Activated effector memory CD4-positive, alpha-beta T cell treated with Interleukin-2 at 50 U/mL for 16 hours (primary cell): ENCODE data around the gene MRTO4.
"Not testable (repeated sequence)": the region's sequence is repeated elsewhere in the genome, so short reads cannot be mapped to it uniquely, and the experiment has no call there.

Experiments used
- DNase-seq: peaks from one replicate; pipeline ENCODE4 v3.0.0-alpha.2; 2020

Gene MRTO4

GRCh38 chr1:19251305-19252196 is at the start of gene MRTO4, which contains the start of gene EMC1:
MRTO4 (plus strand) TSS chr1:19251805; CDS start chr1:19251836, 31 bp downstream.
EMC1 (minus strand) TSS chr1:19251524; CDS start chr1:19251509, 15 bp downstream.
- peak; percentile 88 for DNase-seq

GRCh38 chr1:19202396-19202795 is 49.2 kb upstream of the MRTO4 start:
- no peak for DNase-seq

- DNase-seq = no peak
Observed at GRCh38 chr1:19203440-19203839, 48.2 kb upstream of the MRTO4 start.

GRCh38 chr1:19204446-19205266 is 46.9 kb upstream of the MRTO4 start:
- no peak for DNase-seq

GRCh38 chr1:19205403-19205802 is 46.2 kb upstream of the MRTO4 start:
- DNase-seq = no peak

- no peak for DNase-seq
Observed at GRCh38 chr1:19205845-19206244, 45.8 kb upstream of the MRTO4 start.

GRCh38 chr1:19206947-19207346 is 44.7 kb upstream of the MRTO4 start:
- DNase-seq = no peak

- DNase-seq = no peak
Observed at GRCh38 chr1:19208710-19209438, 42.7 kb upstream of the MRTO4 start.

- no peak for DNase-seq
Observed at GRCh38 chr1:19209439-19209989, 42.1 kb upstream of the MRTO4 start.

- DNase-seq = peak; percentile 95
Observed at GRCh38 chr1:19209990-19210771, 41.4 kb upstream of the MRTO4 start, which contains the start of gene UBR4. UBR4 (minus strand) TSS chr1:19210266; CDS start chr1:19210248, 18 bp downstream.

GRCh38 chr1:19210772-19211549 is 40.6 kb upstream of the MRTO4 start:
- DNase-seq = no peak

- DNase-seq = no peak
Observed at GRCh38 chr1:19212167-19212566, 39.4 kb upstream of the MRTO4 start.

GRCh38 chr1:19213580-19213979 is 38.0 kb upstream of the MRTO4 start:
- no peak for DNase-seq

GRCh38 chr1:19216585-19216984 is 35.0 kb upstream of the MRTO4 start:
- not testable (repeated sequence) for DNase-seq

GRCh38 chr1:19219451-19219850 is 32.2 kb upstream of the MRTO4 start:
- no peak for DNase-seq

- DNase-seq = no peak
Observed at GRCh38 chr1:19220080-19220846, 31.3 kb upstream of the MRTO4 start.

GRCh38 chr1:19220991-19221390 is 30.6 kb upstream of the MRTO4 start:
- DNase-seq = no peak

GRCh38 chr1:19222573-19222972 is 29.0 kb upstream of the MRTO4 start:
- DNase-seq = no peak

GRCh38 chr1:19222979-19223824 is 28.4 kb upstream of the MRTO4 start:
- DNase-seq = no peak
